Left lung (tissue), 10 donors: ENCODE measurements around the gene SUMO3. TPM values are rescaled to one million over a fixed set of nuclear protein-coding genes. Genes with fewer than 3 reads are reported as not detected.
A peak's percentile ranks its signal among the peaks of the same experiment; 100 is the strongest.

Source experiments
- ATAC-seq: fragments of 200-7000 bp; cut with Tn5 transposase; one replicate; pipeline ENCODE4 v1.9.1; 2020; ENCODE audit warnings: moderate library complexity
- DNase-seq, 4 donors: peaks; one replicate each; pipeline ENCODE4 v3.0.0-alpha.2; 2013 to 2020
- H3K27ac ChIP-seq, 2 donors: fragments of 200-600 bp; sonication (generic) in 1 of 2; one replicate each; pipeline versions ENCODE4 v1.5.0 to v1.8.0; 2020 to 2021
- H3K27me3 ChIP-seq, 2 donors: fragments of 200-600 bp; sonication (generic) in 1 of 2; one replicate each; pipeline versions ENCODE4 v1.5.0 to v1.8.0; 2020 to 2021
- H3K36me3 ChIP-seq, 2 donors: fragments of 200-600 bp; sonication (generic) in 1 of 2; one replicate each; pipeline versions ENCODE4 v1.5.0 to v1.8.0; 2020 to 2021
- H3K4me1 ChIP-seq, 2 donors: fragments of 200-600 bp; one replicate each; pipeline ENCODE4 v1.8.0; 2021
- H3K4me3 ChIP-seq, 2 donors: fragments of 200-600 bp; sonication (generic) in 1 of 2; one replicate each; pipeline versions ENCODE4 v1.5.0 to v1.8.0; 2020 to 2021; ENCODE audit warnings: mild to moderate bottlenecking in 1 of 2
- H3K9me3 ChIP-seq, 2 donors: fragments of 200-600 bp; sonication (generic) in 1 of 2; one replicate each; pipeline versions ENCODE4 v1.5.0 to v1.8.0; 2020 to 2021
- intact Hi-C, 2 donors: fragments of 100-400 bp; cut with DNase I; formaldehyde crosslinking; loops; one replicate each; pipeline versions ENCODE4 v1.11.2 to v1.14.2; 2022
- polyA plus RNA-seq, 6 donors: library from polyadenylated mRNA; unstranded; fragments of 120-200 nt; gene quantifications; one replicate each; pipeline ENCODE4 v1.2.1, GENCODE V29; 2013; ENCODE audit not compliant: insufficient read length in 6 of 6
- total RNA-seq, 2 donors: library from RNA; stranded (reverse); fragmentation: NEBNext Ultra II Directional; extraction: Animal tissue kit (Norgen Biotek cat#: 25700); gene quantifications; one replicate each; pipeline ENCODE4 v1.2.1, GENCODE V29; 2021
- TF ChIP-seq, protein P1 (sequence below), 2 donors: fragments of 200-600 bp; sonication (generic) in 1 of 2; IDR thresholded peaks; one replicate each; pipeline versions ENCODE4 v1.5.0 to v1.8.0; 2021; ENCODE audit warnings: antibody characterized with exemption in 2 of 2
- donor health status: DM: no; HTN: yes; CAD: no.
- donor health status: DM: no; HTN: no; CAD: no.

SUMO3 gene
- total and polyA plus RNA-seq, 8 donors: 92.4 to 136 (median 118) TPM

DNA sequence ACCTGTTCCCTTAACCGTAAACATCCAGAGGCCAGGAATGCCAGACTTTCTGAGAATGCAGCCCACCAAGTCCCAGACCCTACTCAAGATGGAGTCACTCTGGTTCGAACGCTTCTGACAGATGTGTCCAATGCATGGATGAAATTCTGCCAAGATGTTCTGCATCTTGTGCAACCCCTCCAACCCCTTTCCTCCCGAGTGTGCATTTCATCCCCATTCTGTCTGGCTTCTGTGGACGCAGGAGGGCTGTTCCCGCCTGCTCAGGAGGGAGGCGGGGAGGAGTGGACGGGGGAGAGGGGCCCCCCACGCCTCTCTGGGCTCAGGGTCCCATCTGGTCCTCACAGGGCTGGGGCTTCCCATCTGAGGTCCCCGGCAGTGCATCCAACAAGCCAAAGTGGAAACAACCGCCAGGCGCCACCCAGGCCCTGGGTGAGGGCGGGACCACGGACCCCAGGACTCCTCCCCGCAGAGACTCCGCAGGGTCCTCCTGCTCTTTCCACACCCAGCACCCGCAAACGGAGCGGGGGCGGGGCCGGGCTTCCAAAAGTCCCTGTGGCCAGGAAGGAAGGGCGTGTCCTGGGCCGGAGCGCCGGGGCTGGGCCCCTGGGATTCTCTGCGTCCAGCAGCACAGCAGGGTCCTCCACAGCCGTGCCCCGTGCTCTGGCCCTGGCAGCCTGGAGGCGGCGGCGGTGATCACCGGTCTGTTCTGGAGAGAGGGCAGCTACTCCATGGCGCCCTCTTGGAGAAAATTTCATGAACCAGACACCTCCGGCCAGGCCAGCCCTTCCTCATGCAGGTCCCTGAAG lies 27.8 kb upstream of the SUMO3 start:
- DNase-seq (peak; percentile 39 to 92 (median 68)), ATAC-seq (peak; percentile 82)
- intact Hi-C loops: no loop called here
- Histone ChIP-seq H3K9me3 (no peaks in the 10 kb centered on the region), H3K4me1 (peaks cover 5 to 37% of the 10 kb centered on the region in 2 donors), H3K27ac (peak overlapping the region in 1 of 2 donors; percentile 62), H3K36me3 (peaks cover 0 to 30% of the 10 kb centered on the region in 2 donors), H3K4me3 (peak overlapping the region; percentile 10 to 31), H3K27me3 (peaks cover 0 to 13% of the 10 kb centered on the region in 2 donors)
- TF ChIP-seq, protein P1, sequence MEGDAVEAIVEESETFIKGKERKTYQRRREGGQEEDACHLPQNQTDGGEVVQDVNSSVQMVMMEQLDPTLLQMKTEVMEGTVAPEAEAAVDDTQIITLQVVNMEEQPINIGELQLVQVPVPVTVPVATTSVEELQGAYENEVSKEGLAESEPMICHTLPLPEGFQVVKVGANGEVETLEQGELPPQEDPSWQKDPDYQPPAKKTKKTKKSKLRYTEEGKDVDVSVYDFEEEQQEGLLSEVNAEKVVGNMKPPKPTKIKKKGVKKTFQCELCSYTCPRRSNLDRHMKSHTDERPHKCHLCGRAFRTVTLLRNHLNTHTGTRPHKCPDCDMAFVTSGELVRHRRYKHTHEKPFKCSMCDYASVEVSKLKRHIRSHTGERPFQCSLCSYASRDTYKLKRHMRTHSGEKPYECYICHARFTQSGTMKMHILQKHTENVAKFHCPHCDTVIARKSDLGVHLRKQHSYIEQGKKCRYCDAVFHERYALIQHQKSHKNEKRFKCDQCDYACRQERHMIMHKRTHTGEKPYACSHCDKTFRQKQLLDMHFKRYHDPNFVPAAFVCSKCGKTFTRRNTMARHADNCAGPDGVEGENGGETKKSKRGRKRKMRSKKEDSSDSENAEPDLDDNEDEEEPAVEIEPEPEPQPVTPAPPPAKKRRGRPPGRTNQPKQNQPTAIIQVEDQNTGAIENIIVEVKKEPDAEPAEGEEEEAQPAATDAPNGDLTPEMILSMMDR (IDR thresholded peaks at IDR 0.05): peak in 1 of 2 donors; percentile 19

DNA sequence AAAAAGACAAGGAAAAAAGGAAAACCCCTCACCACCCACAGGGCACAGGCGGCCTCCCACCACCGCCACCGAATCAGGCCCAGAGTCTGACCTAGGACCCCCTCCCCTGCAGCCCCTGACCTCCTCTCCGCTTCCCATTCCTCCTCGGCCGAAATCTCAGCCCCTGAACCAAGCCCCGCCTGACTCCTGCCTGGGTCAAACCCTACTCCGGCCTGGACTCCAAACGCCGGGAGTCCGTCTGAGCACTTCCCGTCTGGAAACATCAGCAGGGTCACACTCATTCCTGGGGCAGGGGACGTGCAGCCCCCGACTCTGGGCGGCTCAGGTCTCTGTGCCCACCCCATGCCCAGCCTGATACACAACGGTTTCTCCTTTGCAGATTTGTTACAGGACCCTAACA lies 26.4 kb upstream of the SUMO3 start:
- Histone ChIP-seq H3K27me3 (peaks cover 0 to 13% of the 10 kb centered on the region in 2 donors), H3K4me1 (peaks cover 5 to 27% of the 10 kb centered on the region in 2 donors), H3K4me3 (no peak overlapping the region), H3K27ac (no peak overlapping the region), H3K9me3 (no peaks in the 10 kb centered on the region), H3K36me3 (peaks cover 0 to 16% of the 10 kb centered on the region in 2 donors)
- peak in 1 of 4 donors; percentile 22 for DNase-seq
- TF ChIP-seq, protein P1 (IDR thresholded peaks at IDR 0.05): no peak
- intact Hi-C loops: no loop called here
- ATAC-seq: no peak

DNA sequence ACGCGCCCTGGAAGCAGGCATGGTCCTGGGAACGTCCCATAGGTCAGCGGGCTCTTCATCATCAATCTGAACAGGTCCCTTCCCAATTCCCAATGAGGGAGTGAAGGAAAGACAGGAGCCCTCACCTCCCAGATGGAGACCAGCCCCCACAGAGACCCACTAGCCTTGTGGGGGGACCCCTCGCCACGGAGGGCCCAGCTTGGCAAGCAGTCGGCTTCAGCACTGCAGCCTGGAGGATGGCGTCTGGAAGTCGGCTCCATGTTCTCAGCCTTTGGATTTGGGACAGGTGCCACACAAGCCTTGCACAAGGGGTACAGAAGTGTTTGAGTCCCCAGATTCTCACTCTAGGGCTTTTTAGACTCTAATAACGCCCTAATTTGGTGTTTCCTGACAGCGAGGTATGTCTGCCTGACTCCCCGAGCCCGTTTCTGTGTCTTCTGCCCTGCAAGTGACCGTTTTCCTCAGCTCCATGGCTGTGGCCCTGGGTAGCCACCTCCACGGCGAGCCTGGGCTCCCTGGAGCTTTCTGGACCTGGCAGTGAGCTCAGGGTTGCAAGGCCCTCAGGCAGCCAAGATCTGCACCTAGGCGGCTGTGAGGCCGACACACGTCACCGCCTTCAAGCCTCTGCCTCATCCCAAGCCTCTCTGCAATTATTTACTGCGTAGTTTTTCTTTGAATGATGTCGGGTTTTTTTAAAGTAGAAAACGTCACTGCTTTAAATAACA lies 25.0 kb upstream of the SUMO3 start:
- peak in 1 of 4 donors; percentile 16 for DNase-seq

DNA sequence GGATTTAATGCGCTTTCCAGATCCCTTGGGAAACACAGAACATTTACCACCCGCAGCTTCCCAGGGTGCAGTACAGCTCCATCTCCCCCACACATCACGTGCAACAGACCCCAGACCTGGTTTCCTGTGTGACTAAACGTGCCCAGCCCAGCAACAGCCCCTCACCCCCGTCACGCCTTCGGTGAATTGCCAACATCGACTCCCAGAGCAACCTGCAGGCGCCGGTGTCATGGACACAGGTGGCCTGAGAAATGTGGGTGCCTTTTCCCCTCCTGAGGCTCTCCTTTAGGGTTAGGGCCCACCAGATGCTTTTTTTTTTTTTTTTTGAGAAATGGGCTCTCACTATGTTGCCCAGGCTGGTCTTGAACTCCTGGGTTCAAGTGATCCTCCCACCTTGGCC lies 24.2 kb upstream of the SUMO3 start:
- TF ChIP-seq, protein P1 (IDR thresholded peaks at IDR 0.05): no peak
- peaks cover 0 to 13% of the 10 kb centered on the region in 2 donors for H3K27me3 ChIP-seq
- no peaks in the 10 kb centered on the region for H3K9me3 ChIP-seq
- no peaks in the 10 kb centered on the region for H3K36me3 ChIP-seq
- intact Hi-C loops: no loop called here
- ATAC-seq (no peak), DNase-seq (peak in 1 of 4 donors; percentile 10)
- peaks cover 5 to 19% of the 10 kb centered on the region in 2 donors for H3K4me1 ChIP-seq
- no peak overlapping the region for H3K4me3 ChIP-seq
- H3K27ac ChIP-seq: no peak overlapping the region

More for the DNA sequence above, 25.0 kb upstream of the SUMO3 start:
- intact Hi-C loops: no loop called here
- peaks cover 0 to 13% of the 10 kb centered on the region in 2 donors for H3K27me3 ChIP-seq
- H3K9me3 ChIP-seq: no peaks in the 10 kb centered on the region
- TF ChIP-seq, protein P1 (IDR thresholded peaks at IDR 0.05): no peak
- peaks cover 5 to 27% of the 10 kb centered on the region in 2 donors for H3K4me1 ChIP-seq
- H3K36me3 ChIP-seq: peaks cover 0 to 2% of the 10 kb centered on the region in 2 donors
- H3K27ac ChIP-seq: no peak overlapping the region
- H3K4me3 ChIP-seq: no peak overlapping the region
- no peak for ATAC-seq

DNA sequence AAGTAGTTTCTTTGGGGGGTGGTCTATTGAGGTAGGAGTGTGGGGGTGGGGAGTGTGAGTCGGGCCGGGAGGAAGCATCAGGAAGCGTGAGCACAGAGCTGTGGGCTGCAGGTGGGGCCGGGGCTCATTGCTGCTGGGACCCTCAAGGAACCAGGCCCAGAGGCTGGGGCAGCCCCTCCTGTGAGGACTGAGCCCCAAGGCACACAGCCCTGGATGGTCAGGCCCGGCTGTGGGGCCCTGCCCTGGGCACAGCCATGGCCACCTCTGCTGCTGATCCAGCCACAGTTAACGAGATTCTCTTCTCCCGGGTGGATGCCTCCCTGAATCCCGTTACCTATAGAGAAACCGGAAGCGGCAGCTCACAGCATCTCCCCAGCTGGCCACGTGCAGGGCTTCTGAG lies 22.9 kb upstream of the SUMO3 start:
- DNase-seq (peak in 1 of 4 donors; percentile 14), ATAC-seq (no peak)
- intact Hi-C loops: no loop called here
- Histone ChIP-seq H3K36me3 (no peaks in the 10 kb centered on the region), H3K4me1 (peaks cover 0 to 6% of the 10 kb centered on the region in 2 donors), H3K4me3 (no peak overlapping the region), H3K27me3 (peaks cover 0 to 13% of the 10 kb centered on the region in 2 donors), H3K9me3 (no peaks in the 10 kb centered on the region), H3K27ac (no peak overlapping the region)
- TF ChIP-seq, protein P1 (IDR thresholded peaks at IDR 0.05): no peak
